Measurements from ENCODE around the gene RSRC1. TPM values are rescaled to one million over a fixed set of nuclear protein-coding genes. Genes with fewer than 3 reads are reported as not detected.

The RSRC1 gene
- total and polyA plus RNA-seq, 2 of the 13 experiments (the other 11 are each of a cell fraction or from before 2014, with no cell fraction given) = 4.9 to 63.0 TPM

DNA sequence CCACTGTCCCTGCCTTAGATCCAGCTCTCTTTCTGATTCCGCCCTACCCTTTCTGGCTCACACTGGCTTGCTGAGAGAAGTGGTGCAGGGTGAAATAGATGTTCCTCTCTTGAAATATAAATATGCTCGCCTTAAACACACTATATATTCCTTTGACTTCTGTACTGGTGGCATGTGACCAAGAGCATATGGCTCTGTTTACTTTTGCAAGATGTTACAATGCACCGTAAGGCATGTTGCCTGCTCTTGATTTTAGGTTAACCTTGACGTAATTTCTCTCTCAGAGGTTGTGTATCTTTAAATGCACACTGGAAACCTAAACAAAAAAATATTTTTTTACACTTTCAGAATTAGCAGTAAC, 749 bp downstream of the RSRC1 start:
- ChIA-PET CTCF (ENCODE audit: low intra/inter-chr PET ratio, low total read pairs) (no interaction called here), POLR2A (interaction anchor here (1.1 to 2.0 kb wide), 4 partner anchors 11 to 96 kb away, joined by 3 to 11 read pairs (median 4); no protein-coding TSS in a partner anchor)
- H4K20me1 ChIP-seq (ENCODE audit: insufficient read depth, low read length) = no peaks in the 10 kb centered on the region
- no peaks in the 10 kb centered on the region for H3K36me3 ChIP-seq (replicated peaks in 1 of 2; ENCODE audit: control insufficient read depth in 1 of 2, insufficient read depth in 2 of 2, low read length in 2 of 2)
- peak overlapping the region; percentile 89 for H3K9ac ChIP-seq (ENCODE audit: insufficient read depth, low read depth, low read length)
- peaks cover 38% of the 10 kb centered on the region for H3K79me2 ChIP-seq (ENCODE audit: insufficient read depth, low read length)
- no TSS peak for BruUV-seq (replicated peaks)
- H3K27me3 ChIP-seq (ENCODE audit: control insufficient read depth in 1 of 2, insufficient read depth in 2 of 2, low read length in 2 of 2) = peaks cover 6 to 31% of the 10 kb centered on the region in 2 experiments; a peak in 4 of 5 replicates
- H3K4me3 ChIP-seq (replicated peaks in 1 of 3; ENCODE audit: insufficient read depth in 1 of 3, low read depth in 2 of 3, low read length in 3 of 3) = peak overlapping the region; percentile 90 to 97 (median 90)
- H2AFZ ChIP-seq (ENCODE audit: low read length) = peak overlapping the region; percentile 94
- intact Hi-C loops (cut with micrococcal nuclease; ENCODE audit: unreplicated experiment) = loop anchor here (1.0 kb wide), 1 partner anchor 245 kb away; no protein-coding TSS in a partner anchor
- whole genome bisulfite sequencing (ENCODE audit: low lambda C conversion rate) = 0% methylated on average over 4 of the region's 4 CpGs
- DNase-seq (ENCODE audit: low spot score) = no peak
- H3K4me1 ChIP-seq (ENCODE audit: insufficient read depth, low read length) = peaks cover 47% of the 10 kb centered on the region
- FAIRE-seq = no peak
- 0 out of 2 replicates have a peak, but pooled peaks cover 4% of the 10 kb centered on the region for H3K9me3 ChIP-seq (ENCODE audit: low read length)
- in situ Hi-C loops (cut with HindIII; ENCODE audit: extremely low pct_ligation_motif_present, low pct_unique_long_range_greater_than_20kb) = no loop called here
- peak overlapping the region; percentile 95 for H3K27ac ChIP-seq (ENCODE audit: extremely low read length, insufficient read depth, low read length)
- no peak for ATAC-seq
- H3K4me2 ChIP-seq (ENCODE audit: low read depth, low read length) = peak overlapping the region; percentile 89
- TF ChIP-seq FOXA1 (IDR thresholded peaks at IDR 0.05) (no peak), FOXA1 (CRISPR knock-in tag; IDR thresholded peaks at IDR 0.05) (peak; percentile 78), TCF12 (IDR thresholded peaks at IDR 0.05) (no peak), TCF12 (CRISPR knock-in tag; IDR thresholded peaks at IDR 0.05) (no peak), FOXK2 (IDR thresholded peaks at IDR 0.05) (peak; percentile 51; the same call in 1 of the 2 replicates), TFE3 (CRISPR knock-in tag; IDR thresholded peaks at IDR 0.05) (0 out of 2 replicates have a peak, but pooled peaks have one; percentile 16), ZFP91 (CRISPR knock-in tag; IDR thresholded peaks at IDR 0.05; ENCODE audit: borderline replicate concordance) (peak; percentile 8; the same call in 1 of the 2 replicates), NR2F2 (IDR thresholded peaks at IDR 0.05; ENCODE audit: borderline replicate concordance, low read depth) (peak; percentile 8; the same call in 1 of the 2 replicates), CHD4 (IDR thresholded peaks at IDR 0.05; ENCODE audit: borderline replicate concordance, low read length) (no peak), ZNF7 (CRISPR knock-in tag; IDR thresholded peaks at IDR 0.05) (peak; percentile 57), ESRRA (CRISPR knock-in tag; IDR thresholded peaks at IDR 0.05; ENCODE audit: low read depth) (no peak), FOXA3 (CRISPR knock-in tag; IDR thresholded peaks at IDR 0.05) (peak; percentile 64), ZSCAN30 (CRISPR knock-in tag; IDR thresholded peaks at IDR 0.05) (0 out of 2 replicates have a peak, but pooled peaks have one; percentile 36), FOXK1 (CRISPR knock-in tag; IDR thresholded peaks at IDR 0.05; ENCODE audit: borderline replicate concordance, low read depth) (no peak), GABPA (IDR thresholded peaks at IDR 0.05; ENCODE audit: low read depth, low read length) (no peak), GABPA (CRISPR knock-in tag; IDR thresholded peaks at IDR 0.05; ENCODE audit: low read depth) (0 out of 2 replicates have a peak, but pooled peaks have one; percentile 4), FOXP1 (IDR thresholded peaks at IDR 0.05) (no peak), FOXP1 (CRISPR knock-in tag; IDR thresholded peaks at IDR 0.05) (peak; percentile 28; the same call in 1 of the 2 replicates)
- TF ChIP-seq, protein P1, sequence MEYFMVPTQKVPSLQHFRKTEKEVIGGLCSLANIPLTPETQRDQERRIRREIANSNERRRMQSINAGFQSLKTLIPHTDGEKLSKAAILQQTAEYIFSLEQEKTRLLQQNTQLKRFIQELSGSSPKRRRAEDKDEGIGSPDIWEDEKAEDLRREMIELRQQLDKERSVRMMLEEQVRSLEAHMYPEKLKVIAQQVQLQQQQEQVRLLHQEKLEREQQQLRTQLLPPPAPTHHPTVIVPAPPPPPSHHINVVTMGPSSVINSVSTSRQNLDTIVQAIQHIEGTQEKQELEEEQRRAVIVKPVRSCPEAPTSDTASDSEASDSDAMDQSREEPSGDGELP (IDR thresholded peaks at IDR 0.05; ENCODE audit: borderline replicate concordance, low read depth) = 0 out of 2 replicates have a peak, but pooled peaks have one; percentile 9
- TF ChIP-seq, protein P2, sequence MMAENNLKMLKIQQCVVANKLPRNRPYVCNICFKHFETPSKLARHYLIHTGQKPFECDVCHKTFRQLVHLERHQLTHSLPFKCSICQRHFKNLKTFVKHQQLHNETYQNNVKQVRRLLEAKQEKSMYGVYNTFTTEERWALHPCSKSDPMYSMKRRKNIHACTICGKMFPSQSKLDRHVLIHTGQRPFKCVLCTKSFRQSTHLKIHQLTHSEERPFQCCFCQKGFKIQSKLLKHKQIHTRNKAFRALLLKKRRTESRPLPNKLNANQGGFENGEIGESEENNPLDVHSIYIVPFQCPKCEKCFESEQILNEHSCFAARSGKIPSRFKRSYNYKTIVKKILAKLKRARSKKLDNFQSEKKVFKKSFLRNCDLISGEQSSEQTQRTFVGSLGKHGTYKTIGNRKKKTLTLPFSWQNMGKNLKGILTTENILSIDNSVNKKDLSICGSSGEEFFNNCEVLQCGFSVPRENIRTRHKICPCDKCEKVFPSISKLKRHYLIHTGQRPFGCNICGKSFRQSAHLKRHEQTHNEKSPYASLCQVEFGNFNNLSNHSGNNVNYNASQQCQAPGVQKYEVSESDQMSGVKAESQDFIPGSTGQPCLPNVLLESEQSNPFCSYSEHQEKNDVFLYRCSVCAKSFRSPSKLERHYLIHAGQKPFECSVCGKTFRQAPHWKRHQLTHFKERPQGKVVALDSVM (CRISPR knock-in tag; IDR thresholded peaks at IDR 0.05) = peak; percentile 67; the same call in 1 of the 2 replicates

Measured in HepG2 (cell line).